ENCODE measurements around the gene LHPP.
"Not testable (repeated sequence)": the region's sequence is repeated elsewhere in the genome, so short reads cannot be mapped to it uniquely, and the experiment has no call there.

The LHPP gene

GRCh38 chr10:124537166-124537725 lies 75.6 kb downstream of the LHPP start:
- no peak for DNase-seq (ENCODE audit: low spot score)

DNA sequence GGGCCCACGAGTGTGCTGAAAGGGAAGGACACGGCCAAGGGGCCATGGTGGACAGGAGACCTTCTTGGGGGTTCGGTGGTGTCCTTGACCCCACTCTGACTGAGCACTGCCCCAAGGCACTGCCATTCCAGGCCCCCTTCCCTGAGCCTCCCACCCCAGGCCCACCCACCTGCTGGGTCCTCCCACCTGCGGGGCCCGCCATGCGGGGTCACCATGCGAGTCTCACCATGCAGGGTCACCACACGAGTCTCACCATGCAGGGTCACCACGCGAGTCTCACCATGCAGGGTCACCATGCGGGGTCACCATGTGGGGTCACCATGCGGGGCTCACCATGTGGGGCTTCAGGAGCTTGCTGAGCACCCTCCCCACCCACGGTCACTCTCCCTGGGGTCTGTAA lies 76.3 kb downstream of the LHPP start:
- DNase-seq (ENCODE audit: low spot score) = no peak

DNA sequence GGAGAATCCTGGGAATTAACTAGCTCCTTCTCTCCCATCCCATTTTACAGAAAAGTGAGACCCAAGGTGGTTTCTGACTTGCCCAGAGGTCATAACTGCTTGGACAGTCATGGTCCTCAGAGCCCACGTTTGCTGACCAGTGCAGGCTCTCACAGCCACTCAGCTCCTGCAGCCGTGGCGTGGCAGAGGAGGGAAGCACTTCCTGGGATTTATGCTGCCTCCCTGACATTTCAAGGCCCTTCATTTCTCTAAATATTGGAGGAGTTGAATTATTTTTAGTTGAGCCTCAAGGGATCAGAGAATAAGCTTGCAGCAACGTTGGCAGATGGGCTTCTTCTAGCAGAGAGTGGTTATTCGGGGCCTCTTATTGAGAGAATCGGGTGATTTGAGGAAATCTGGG lies 77.1 kb downstream of the LHPP start:
- DNase-seq (ENCODE audit: low spot score) = no peak

DNA sequence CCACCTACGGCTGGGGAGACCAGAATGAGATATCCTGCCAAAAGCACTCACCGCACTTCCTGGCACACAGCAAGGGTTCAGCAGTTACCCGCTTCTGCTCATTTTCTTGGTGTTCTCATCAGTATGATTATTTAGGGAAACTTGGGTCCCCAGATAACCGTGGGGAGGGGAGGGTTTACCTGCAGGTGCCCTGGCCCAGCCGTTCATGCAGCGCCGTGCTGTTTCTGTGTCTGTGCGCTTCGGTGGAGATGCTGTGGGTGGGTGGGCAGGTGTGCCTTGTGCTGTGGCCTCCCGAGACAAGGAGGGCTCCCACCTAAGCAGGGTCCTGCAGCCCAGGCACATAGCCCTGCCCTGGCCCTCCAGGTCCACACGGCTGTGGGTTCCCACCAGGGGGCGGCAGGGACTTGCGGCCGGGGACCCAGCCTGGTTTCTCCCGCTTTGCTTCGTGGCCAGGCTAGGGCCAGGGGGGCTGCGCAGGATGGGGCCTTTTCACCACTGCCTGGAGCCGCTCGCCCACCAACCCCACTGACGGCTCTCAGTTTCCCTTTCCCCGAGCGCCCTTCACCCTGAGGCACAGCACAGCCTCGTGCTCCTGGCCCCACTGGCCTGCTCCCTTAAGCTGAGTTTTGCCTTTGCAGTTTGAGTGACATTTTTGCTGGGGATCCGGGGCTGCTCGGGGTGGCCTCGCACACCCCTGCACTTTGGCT lies 78.5 kb downstream of the LHPP start:
- no peak for DNase-seq (ENCODE audit: low spot score)

- DNase-seq (ENCODE audit: low spot score) = no peak
These were observed 79.7 kb downstream of the LHPP start for GRCh38 chr10:124541076-124541903.

DNA sequence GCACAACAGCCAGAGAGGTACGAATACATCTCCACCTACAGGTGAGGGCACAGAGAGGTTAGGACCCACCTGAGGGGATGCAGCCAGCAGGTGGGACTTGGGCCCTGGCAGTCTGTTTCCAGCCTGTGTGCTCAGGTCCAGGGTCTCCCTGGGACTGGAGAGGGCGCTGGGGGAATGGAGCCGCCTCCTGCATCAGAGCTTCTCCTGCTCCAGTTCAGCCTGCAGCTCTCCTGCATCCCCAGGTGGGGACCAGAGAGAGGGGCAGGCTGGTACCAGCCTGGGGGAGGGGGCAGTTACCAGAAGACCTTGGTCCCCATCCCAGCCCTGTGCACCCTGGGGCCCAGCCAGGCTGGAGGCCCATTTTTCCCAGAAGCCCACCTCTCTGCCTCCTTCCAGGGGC lies 80.7 kb downstream of the LHPP start:
- no peak for DNase-seq (ENCODE audit: low spot score)

DNA sequence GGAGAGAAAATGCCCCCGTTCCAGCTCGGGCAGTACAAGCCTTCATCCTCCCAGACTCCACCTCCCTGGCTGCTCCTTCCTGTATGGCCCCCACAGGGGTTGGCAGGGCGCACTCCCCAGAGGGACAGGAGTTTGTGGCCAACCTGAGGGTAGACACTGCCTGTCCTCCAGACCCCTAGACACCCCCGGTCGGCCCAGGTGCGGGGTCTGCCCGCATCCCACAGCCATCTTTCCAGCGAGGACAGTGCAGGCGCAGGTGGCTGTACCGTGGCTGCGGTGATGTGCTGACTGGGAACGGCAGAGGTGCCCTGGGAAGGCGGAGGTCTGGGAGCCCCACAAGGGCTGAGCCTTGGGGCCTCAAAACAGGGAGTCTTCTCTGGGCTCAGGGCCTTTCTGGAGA lies 81.5 kb downstream of the LHPP start:
- no peak for DNase-seq (ENCODE audit: low spot score)

- DNase-seq (ENCODE audit: low spot score) = no peak
These were observed 82.3 kb downstream of the LHPP start for GRCh38 chr10:124543971-124544370.

GRCh38 chr10:124544711-124545110 lies 83.1 kb downstream of the LHPP start:
- DNase-seq (ENCODE audit: low spot score) = no peak

GRCh38 chr10:124545351-124546054 lies 83.9 kb downstream of the LHPP start:
- no peak for DNase-seq (ENCODE audit: low spot score)

DNA sequence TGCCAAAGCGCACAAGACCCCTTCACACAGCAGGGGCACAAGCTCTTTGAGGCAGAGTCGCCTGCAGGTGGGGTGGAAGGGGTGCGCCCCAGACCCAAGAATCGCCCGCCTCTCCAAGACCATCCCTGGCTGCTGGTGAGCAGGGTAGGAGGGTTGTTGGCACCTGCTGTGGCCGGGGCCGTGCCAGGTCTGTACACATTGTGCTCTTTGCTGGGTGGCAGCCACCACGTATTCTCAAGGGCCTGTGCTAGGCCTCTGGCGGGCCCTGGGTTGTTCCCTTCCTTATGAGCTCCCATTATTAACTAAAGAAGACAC lies 84.4 kb downstream of the LHPP start:
- DNase-seq (ENCODE audit: low spot score) = no peak

DNA sequence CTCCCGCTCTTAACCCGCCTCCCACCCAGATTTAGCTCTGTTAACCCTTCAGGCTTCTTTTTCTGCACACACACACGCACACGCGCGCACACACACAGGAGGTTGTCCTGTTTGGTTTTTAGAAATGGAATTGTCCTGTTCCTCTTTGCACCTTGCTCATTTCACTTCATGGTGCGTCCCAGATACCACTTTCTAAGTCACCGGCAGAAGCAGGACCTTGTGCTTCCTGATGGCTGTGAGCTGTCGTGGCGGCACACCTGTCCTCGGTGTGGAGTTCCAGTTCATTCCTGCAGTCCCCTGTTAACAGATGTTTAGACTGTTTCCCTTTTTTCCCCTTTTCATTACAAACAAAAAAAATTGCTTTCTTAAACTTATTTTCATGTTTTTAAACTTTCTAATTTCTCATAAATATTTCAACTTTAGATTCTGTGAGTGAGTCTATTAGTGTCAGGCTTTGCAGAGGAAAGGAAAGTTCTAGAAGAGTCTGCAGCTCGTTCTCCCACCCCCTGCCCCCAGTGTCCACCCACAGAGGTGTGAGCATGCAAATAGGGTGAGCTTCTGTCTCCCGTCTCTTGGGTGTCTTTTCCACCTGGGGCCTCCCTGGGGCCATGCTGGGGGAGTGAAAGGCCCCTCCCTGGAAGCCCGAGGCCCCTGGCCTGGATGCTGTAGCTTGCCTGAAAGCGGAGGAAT lies 85.5 kb downstream of the LHPP start:
- DNase-seq (ENCODE audit: low spot score) = no peak

DNA sequence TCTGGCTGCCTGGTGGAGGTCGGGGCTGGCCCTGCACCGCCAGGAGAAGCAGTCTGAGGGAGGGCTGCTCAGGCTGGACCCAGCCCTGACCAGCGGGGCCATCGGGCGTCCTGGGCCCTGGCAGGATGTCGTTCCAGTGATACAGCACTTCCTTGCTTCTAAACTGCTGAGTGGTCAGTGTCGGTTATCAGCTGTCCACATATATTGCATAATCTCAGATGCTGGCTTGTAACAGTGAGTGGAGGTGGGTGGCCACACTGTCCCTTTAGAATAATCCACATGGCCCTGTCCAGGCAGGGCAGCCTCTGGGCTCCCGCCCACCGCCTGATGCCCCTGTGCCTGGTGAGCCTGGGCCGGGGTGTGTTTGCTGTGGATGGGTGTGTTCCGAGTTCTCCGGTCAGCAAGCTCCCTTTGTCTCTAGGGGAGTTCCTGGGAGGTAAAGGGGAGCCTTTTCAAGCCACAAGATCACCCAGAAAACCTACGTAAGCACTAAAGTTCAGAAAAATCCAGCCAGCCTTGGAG lies 86.1 kb downstream of the LHPP start:
- no peak for DNase-seq (ENCODE audit: low spot score)

DNA sequence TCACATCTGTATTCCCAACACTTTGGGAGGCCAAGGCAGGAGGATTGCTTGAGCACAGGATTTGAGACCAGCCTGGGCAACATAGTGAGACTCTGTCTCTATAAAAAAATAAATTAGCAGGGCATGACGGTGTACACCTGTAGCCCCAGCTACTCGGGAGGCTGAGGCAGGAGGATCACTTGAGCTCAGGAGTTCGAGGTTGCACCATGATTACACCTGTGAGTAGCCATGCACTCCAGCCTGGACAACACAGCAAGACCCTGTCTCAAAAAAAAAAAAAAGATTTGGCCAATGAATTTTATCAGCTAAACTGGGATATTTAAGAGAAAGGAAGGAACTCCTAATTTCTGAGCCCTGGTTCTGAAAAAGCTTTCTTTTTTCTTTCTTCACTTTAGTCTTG lies 87.5 kb downstream of the LHPP start:
- DNase-seq (ENCODE audit: low spot score) = not testable (repeated sequence)

DNA sequence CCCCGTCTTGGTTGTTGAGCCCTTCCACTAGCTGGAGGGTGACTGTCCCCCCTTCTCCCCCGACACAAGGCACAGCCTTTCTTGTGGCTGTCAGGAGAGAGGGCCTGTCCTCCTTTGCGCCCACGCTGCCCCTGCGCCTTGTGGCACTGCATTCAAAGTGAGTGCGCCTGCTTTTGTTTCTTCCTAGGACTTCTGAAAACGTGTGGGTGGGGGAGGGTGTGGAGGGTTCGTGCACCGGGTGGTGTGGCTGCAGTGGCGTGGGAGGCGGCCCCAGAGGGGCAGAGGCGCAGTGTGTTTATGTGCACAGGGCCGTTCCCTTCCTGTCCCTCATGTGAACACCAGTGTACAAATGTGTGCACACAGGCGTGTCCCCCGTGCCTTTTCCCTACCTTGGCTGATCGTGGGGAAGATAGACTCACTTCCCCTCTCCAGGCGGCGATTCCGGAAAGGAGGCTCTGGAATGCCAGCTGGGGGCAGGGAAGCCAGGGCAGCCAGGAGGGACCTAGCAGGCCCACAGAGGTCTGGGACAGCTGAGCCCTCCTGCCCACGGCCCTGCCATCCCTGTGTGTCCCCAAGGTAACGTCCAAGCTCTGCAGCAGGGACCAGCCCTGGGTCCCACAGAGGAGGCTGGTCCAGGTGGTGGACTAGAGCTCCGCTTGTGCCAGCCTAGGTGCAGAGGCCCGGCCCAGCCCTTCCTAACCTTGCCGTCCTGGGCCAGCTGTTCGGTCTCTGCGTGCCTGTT lies 88.8 kb downstream of the LHPP start:
- DNase-seq (ENCODE audit: low spot score) = no peak

GRCh38 chr10:124551097-124551496 lies 89.5 kb downstream of the LHPP start:
- DNase-seq (ENCODE audit: low spot score) = no peak

GRCh38 chr10:124551755-124552154 lies 90.1 kb downstream of the LHPP start:
- DNase-seq (ENCODE audit: low spot score) = no peak

- no peak for DNase-seq (ENCODE audit: low spot score)
These were observed 91.2 kb downstream of the LHPP start for GRCh38 chr10:124552691-124553276.

DNA sequence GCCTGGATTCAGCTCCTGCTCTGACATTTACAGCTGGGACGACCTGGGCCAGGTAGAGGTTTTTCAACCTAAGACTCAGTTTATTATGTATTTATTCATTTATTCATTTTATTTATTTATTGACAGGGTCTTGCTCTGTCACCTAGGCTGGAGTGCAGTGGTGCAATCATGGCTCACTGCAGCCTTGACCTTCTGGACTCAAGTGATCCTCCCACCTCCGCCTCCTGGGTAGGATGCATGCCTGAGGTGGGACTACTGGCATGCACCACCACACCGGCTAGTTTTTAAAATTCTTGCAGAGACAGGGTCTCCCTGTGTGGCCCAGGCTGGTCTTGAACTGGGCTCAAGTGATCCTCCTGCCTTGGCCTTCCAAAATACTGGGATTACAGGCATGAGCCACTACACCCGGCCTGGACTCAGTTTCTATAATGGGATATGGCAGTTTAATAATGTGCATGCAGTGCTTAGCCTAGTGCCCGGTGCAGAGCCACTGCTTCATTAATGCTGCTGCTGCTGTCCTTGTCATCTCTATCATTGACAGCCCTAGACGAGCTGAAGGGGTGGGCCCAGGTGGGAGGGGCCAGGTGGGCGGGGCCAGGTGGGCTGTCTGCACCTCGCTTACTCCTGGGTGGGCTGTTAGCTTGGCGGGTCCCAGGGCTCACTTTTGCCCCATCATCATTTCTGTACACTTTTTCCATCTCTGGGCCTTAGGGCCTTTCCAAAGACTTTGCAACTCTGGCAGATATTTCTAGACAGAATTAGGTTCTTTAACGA lies 92.6 kb downstream of the LHPP start:
- DNase-seq (ENCODE audit: low spot score) = no peak

GRCh38 chr10:124557167-124557566 lies 95.5 kb downstream of the LHPP start:
- no peak for DNase-seq (ENCODE audit: low spot score)
